Esophagus muscularis mucosa (tissue), 4 donors: Measurements from ENCODE around the gene PRKX. TPM values are rescaled to one million over a fixed set of nuclear protein-coding genes. Genes with fewer than 3 reads are reported as not detected.

ENCODE experiments used
- small RNA-seq, 3 donors: library from RNA; depleted of rRNA; stranded (forward); fragments of <200 nt; gene quantifications; one replicate each; pipeline ENCODE3, GENCODE V24; 2016
- total RNA-seq, 4 donors: library from RNA; depleted of rRNA; stranded (reverse); fragments of >200 nt; gene quantifications; one replicate each; pipeline versions ENCODE4 v1.1.0 to v1.2.1, GENCODE V29; 2016

Gene PRKX
- total RNA-seq, 4 donors from 2014 or later, result 5.6 to 8.9 (median 6.6) TPM

Small RNA genes within 50 kb of the gene (small RNA-seq; reads per million reads assigned to genes)
- gene RF00019 (0 reads per million in 3 donors), gene RNU6-114P (0 reads per million in 3 donors)
